DMS79 (cell line): ENCODE results near the gene GPRASP2.

Source experiments
- DNase-seq: peaks from one replicate; lab custom pipeline; 2025; lab: John Stamatoyannopoulos, UW

The GPRASP2 gene

DNA sequence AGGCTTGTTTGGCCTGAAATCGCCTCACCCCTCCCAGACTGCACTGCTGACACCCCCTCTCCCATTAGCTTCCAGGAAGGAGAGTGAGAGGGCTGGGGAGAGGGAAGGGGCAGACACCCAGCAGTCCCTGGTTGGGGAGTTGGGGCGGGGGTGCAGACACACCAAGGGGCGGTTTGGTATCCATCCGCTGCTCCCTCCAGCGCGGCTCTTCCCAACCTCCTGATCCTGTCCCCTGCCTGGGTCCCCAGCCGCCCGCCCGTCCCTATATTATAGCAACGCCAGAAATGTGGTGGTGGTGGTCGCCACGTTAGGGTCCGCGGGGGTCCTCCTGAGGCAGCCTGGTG, 33.2 kb downstream of the GPRASP2 start:
- no peak for DNase-seq

DNA sequence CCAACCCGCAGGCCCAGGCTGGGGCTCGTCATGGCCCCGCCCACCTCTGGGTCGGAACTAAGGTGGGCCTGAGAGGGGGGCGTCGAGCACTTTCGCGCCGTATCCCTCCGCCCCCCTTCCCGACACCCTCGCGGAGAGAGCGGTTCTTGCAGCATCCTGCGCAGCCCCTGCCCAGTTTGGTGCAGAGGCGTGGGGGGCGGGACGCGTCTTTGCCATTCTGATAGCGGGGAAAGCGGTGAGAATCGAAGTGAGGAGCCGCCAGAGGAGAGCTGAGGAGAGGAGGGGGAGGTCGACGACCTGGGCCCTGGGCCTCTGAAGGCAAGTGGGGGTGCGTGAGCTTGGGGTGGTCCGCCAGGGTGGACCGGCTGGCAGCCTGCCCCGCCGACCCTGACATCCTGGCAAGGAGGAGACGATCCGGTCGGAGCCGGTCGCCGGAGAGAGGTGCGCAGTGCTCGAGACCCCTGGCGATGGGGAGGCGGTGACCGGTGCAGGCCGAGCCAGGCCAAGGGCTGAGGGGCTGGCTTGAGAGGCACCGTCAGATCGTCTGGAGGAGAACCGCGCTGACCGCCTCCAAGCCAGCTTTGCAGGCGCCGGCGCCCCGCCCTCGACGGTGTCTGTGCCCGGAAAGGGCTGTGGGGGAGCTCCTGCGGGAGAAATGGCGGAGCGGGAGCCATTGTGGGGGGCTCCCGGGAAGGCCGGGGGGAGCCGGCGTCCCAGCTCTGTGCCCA, 33.8 kb downstream of the GPRASP2 start:
- DNase-seq, result no peak

DNA sequence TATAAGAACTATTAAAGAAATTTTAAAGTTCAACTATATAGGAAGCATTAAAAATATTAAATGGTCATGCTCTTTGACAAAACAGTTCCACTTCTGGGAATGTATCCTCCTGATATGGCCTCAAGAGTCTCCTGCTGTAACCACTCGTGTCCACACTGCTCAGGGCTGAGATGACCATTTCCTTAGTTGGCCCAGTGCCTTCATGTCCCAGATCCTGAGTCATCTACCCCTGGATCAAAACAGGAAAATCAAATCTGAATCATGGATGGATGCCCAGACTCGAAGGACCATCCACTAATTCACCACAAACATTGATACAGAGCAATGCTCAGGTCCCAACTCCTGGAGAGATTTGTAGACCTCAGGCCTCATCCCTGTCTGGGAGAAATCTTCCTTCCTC, 53.0 kb downstream of the GPRASP2 start:
- no peak for DNase-seq

DNA sequence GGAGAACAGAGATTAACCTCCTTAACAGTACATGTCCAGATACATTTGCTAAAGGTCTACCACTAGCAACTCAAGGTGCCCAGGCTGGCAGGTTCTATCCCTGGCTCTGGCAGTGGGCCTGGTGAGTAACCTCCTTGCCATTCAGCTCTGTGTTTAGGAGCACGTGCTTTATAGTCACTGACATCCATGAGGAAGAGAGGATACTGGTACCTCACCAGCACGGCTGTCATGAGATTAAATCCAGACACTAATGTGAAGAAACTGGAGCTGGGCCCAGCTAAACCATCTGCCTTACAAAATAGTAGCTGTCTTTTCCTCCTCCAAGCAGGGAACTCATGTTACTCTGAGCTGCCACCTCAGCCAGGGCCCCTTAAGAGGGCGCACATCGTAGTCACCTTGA, 53.6 kb downstream of the GPRASP2 start:
- DNase-seq, result no peak

DNA sequence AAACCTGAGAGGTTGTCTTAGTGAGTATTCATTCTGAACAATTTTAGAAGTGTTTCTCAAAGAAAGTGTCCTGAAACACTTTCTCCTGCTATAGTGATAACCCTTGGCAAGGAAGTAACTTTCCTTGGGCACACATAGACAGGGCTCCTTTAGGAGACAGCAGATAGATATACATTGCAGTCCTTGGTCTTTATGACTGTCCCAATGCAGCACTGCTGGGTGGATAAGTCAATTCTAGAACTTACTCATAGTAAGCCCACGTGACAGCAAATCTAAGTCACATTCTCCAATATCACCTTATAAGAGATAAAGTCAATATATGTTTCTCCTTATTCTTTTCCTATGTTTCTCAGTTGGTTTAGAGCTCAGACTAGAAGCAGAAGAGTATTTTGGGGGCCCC, 55.0 kb downstream of the GPRASP2 start:
- DNase-seq, result no peak
